ENCODE data around the gene EMC9. TPM values are rescaled to one million over a fixed set of nuclear protein-coding genes. Genes with fewer than 3 reads are reported as not detected.
A peak's percentile ranks its signal among the peaks of the same experiment; 100 is the strongest.

The EMC9 gene
- polyA plus RNA-seq, 2 of the 4 experiments (the other 2 are of a cell fraction) = 21.5 to 48.5 TPM

GRCh38 chr14:24093207-24093900, 48.0 kb downstream of the EMC9 start:
- CTCF ChIA-PET = interaction anchor here (0.9 to 12.6 kb wide), 11 partner anchors 12 to 79 kb away, joined by 3 to 405 read pairs (median 4); partner anchors contain the start of genes CPNE6 and IRF9
- POLR2A ChIA-PET = interaction anchor here (0.6 to 3.7 kb wide), 20 partner anchors 9 to 337 kb away, joined by 3 to 55 read pairs (median 6); partner anchors contain the start of genes CARMIL3, CPNE6, DCAF11 and EMC9
- Histone ChIP-seq H3K9me3 (no peaks in the 10 kb centered on the region), H3K27ac (peak overlapping the region; percentile 90 to 100), H3K4me3 (no peak overlapping the region), H3K4me2 (peak overlapping the region; percentile 69), H3K4me1 (peaks cover 18% of the 10 kb centered on the region)
- TF ChIP-seq HOXB5 (CRISPR knock-in tag; IDR thresholded peaks at IDR 0.05) (no peak), MAFK (IDR thresholded peaks at IDR 0.05; ENCODE audit: partially characterized antibody) (no peak), SREBF2 (IDR thresholded peaks at IDR 0.05) (no peak), KDM5A (IDR thresholded peaks at IDR 0.05) (no peak), RARB (CRISPR knock-in tag; IDR thresholded peaks at IDR 0.05) (no peak), CEBPB (IDR thresholded peaks at IDR 0.05) (no peak), HOXA7 (CRISPR knock-in tag; IDR thresholded peaks at IDR 0.05) (no peak), NFE2L2 (conservative IDR thresholded peaks at IDR 0.05; ENCODE audit: low read length) (no peak), ZFP36 (IDR thresholded peaks at IDR 0.05; ENCODE audit: borderline replicate concordance, partially characterized antibody) (no peak)
- TF ChIP-seq, protein P1, sequence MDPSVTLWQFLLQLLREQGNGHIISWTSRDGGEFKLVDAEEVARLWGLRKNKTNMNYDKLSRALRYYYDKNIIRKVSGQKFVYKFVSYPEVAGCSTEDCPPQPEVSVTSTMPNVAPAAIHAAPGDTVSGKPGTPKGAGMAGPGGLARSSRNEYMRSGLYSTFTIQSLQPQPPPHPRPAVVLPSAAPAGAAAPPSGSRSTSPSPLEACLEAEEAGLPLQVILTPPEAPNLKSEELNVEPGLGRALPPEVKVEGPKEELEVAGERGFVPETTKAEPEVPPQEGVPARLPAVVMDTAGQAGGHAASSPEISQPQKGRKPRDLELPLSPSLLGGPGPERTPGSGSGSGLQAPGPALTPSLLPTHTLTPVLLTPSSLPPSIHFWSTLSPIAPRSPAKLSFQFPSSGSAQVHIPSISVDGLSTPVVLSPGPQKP (IDR thresholded peaks at IDR 0.05; ENCODE audit: low read depth, low read length) = no peak
- ATAC-seq = no peak
- 89% methylated on average over 19 of the region's 19 CpGs for WGBS (ENCODE audit: missing lambda C conversion rate)
- DNase-seq (ENCODE audit: low read depth in 1 of 2, low spot score in 1 of 2) = no peak
- FAIRE-seq = no peak

DNA sequence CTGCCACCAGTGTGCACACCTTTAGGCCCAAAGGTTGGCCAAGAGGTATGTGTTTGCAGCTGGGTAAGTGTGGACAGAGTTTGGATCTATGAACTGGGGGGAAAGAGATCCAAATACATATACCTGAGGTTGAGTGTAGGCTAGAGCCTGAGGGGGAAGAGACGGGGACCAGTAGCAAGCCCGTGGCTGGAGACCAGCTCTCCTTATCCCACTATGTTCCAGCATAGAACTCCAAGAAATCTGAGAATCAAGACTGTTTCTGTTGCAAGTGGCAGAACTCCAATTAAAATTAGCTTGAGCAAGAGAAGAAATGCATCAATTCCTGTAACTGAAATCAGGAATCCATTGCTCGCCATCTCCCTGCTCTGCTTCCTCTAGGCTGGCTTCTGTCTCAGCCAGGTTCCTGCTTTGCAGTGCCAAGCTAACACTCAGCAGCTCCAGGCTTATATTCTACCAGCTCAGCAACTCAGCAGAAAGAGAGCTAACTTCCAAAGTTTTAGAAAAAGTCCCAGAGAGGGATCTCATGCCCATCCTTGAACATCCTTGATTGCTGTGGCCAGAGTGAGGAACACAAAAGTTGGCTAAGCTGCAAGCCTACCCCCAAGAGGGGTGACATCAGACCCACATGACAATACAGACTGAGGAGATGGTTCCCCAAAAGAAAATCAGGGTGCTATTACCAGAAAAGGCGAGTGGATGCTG, 48.7 kb downstream of the EMC9 start:
- H3K9me3 ChIP-seq = no peaks in the 10 kb centered on the region
- no peak for ATAC-seq
- no peak overlapping the region for H3K4me3 ChIP-seq
- peak overlapping the region; percentile 90 to 100 for H3K27ac ChIP-seq
- peak overlapping the region; percentile 69; the same call in 1 of the 3 replicates for H3K4me2 ChIP-seq
- ChIA-PET CTCF (interaction anchor here (0.6 to 12.6 kb wide), 11 partner anchors 12 to 88 kb away, joined by 3 to 405 read pairs (median 7); partner anchors contain the start of genes CARMIL3 and IRF9), POLR2A (interaction anchor here (1.5 to 3.7 kb wide), 4 partner anchors 15 to 57 kb away, joined by 4 to 55 read pairs (median 23); partner anchors contain the start of genes DCAF11, NRL, PSME2 and RNF31)
- 98% methylated on average over 4 of the region's 4 CpGs for WGBS (ENCODE audit: missing lambda C conversion rate)
- FAIRE-seq = no peak
- no peak for DNase-seq (ENCODE audit: low read depth in 1 of 2, low spot score in 1 of 2)
- H3K4me1 ChIP-seq = peaks cover 18% of the 10 kb centered on the region
- TF ChIP-seq TP53 (CRISPR knock-in tag; IDR thresholded peaks at IDR 0.05) = no peak
- TF ChIP-seq HMGXB4 (CRISPR knock-in tag; IDR thresholded peaks at IDR 0.05; ENCODE audit: borderline replicate concordance) = no peak
- TF ChIP-seq ATOH8 (CRISPR knock-in tag; IDR thresholded peaks at IDR 0.05; ENCODE audit: low read depth) = no peak
- TF ChIP-seq CBX8 (IDR thresholded peaks at IDR 0.05) = no peak
- TF ChIP-seq MAFK (IDR thresholded peaks at IDR 0.05; ENCODE audit: partially characterized antibody) = no peak
- no peak for TF ChIP-seq ZFP36 (IDR thresholded peaks at IDR 0.05; ENCODE audit: borderline replicate concordance, partially characterized antibody)
- TF ChIP-seq ESRRA (IDR thresholded peaks at IDR 0.05; ENCODE audit: borderline replicate concordance, low read length) = no peak
- no peak for TF ChIP-seq HEYL (CRISPR knock-in tag; IDR thresholded peaks at IDR 0.05)
- no peak for TF ChIP-seq HOXB5 (CRISPR knock-in tag; IDR thresholded peaks at IDR 0.05)
- no peak for TF ChIP-seq HOXB13 (CRISPR knock-in tag; IDR thresholded peaks at IDR 0.05; ENCODE audit: low read depth)
- TF ChIP-seq BCL3 (IDR thresholded peaks at IDR 0.05) = no peak
- TF ChIP-seq HES2 (IDR thresholded peaks at IDR 0.05) = no peak
- TF ChIP-seq ZC3H11A (IDR thresholded peaks at IDR 0.05) = no peak
- TF ChIP-seq JUN (IDR thresholded peaks at IDR 0.05) = no peak
- no peak for TF ChIP-seq POLR2AphosphoS2 (conservative IDR thresholded peaks at IDR 0.05; ENCODE audit: low read length)

Data from A549 (cell line).